DND-41 (cell line): ENCODE data around the gene TRANK1.

Source experiments
- ATAC-seq: fragments of 200-7000 bp; cut with Tn5 transposase; 3 replicates; pipeline ENCODE4 v1.9.1; 2021; ENCODE audit warnings: low read depth; ENCODE audit not compliant: insufficient read depth
- DNase-seq: peaks from one replicate; pipeline ENCODE4 v3.0.0-alpha.2; 2020
- H2AFZ ChIP-seq: 2 replicates; pipeline ENCODE4 v1.6.0; 2012; ENCODE audit warnings: low read depth, low read length
- H3K27ac ChIP-seq: 2 replicates; pipeline ENCODE4 v1.5.1; 2012; ENCODE audit warnings: low read length, inconsistent platforms
- H3K27me3 ChIP-seq: fragments of 200-600 bp; sonication (generic); 2 replicates; pipeline ENCODE4 v1.6.0; 2012; ENCODE audit warnings: low read length, mild to moderate bottlenecking, inconsistent platforms; ENCODE audit not compliant: insufficient read depth, poor library complexity
- H3K36me3 ChIP-seq: 2 replicates; pipeline ENCODE4 v1.5.1; 2012; ENCODE audit warnings: low read length, inconsistent platforms; ENCODE audit not compliant: insufficient read depth
- H3K4me1 ChIP-seq: 2 replicates; pipeline ENCODE4 v1.5.1; 2012; ENCODE audit warnings: mild to moderate bottlenecking, low read length; ENCODE audit not compliant: insufficient read depth
- H3K4me2 ChIP-seq: 2 replicates; pipeline ENCODE4 v1.6.0; 2012; ENCODE audit warnings: mild to moderate bottlenecking, moderate library complexity, low read length, inconsistent platforms; ENCODE audit not compliant: insufficient read depth
- H3K4me3 ChIP-seq, 2 experiments: fragments of 200-600 bp in 1 of 2; shearing (Covaris generic) in 1 of 2; 2 replicates each; pipeline ENCODE4 v1.5.1; 2012 to 2016; ENCODE audit warnings: inconsistent platforms in 2 of 2, low read length in 2 of 2, mild to moderate bottlenecking in 2 of 2, low read depth in 1 of 2, moderate library complexity in 1 of 2
- H3K79me2 ChIP-seq: 2 replicates; pipeline ENCODE4 v1.6.0; 2012; ENCODE audit warnings: low read length, inconsistent platforms; ENCODE audit not compliant: insufficient read depth
- H3K9ac ChIP-seq: 2 replicates; pipeline ENCODE4 v1.6.0; 2012; ENCODE audit warnings: low read depth, mild to moderate bottlenecking, inconsistent platforms, low read length, moderate library complexity
- H3K9me3 ChIP-seq: 2 replicates; pipeline ENCODE4 v1.5.1; 2012; ENCODE audit warnings: low read length, moderate library complexity, mild to moderate bottlenecking, inconsistent platforms; ENCODE audit not compliant: insufficient read depth, severe bottlenecking
- H4K20me1 ChIP-seq: 2 replicates; pipeline ENCODE4 v1.6.0; 2012; ENCODE audit warnings: low read length; ENCODE audit not compliant: insufficient read depth
- EZH2 ChIP-seq: IDR thresholded peaks from 3 replicates; pipeline ENCODE4 v1.6.1; 2012; ENCODE audit warnings: borderline replicate concordance, low read depth, mild to moderate bottlenecking, moderate library complexity, low read length, inconsistent platforms; ENCODE audit not compliant: severe bottlenecking
- TF ChIP-seq, protein P1 (sequence below): IDR thresholded peaks from 2 replicates; pipeline ENCODE4 v1.5.1; 2012; ENCODE audit warnings: borderline replicate concordance, low read length, moderate library complexity, mild to moderate bottlenecking; ENCODE audit not compliant: poor library complexity, severe bottlenecking; ENCODE audit errors: extremely low read depth

TRANK1 gene

GRCh38 chr3:36813305-36813704 lies 131.5 kb downstream of the TRANK1 start:
- no peaks in the 10 kb centered on the region for H3K27me3 ChIP-seq
- H3K4me1 ChIP-seq: no peaks in the 10 kb centered on the region
- DNase-seq: no peak
- ATAC-seq: no peak; the same call in 2 of the 3 replicates
- no peak overlapping the region for H2AFZ ChIP-seq
- H3K9ac ChIP-seq: no peak overlapping the region
- H3K4me3 ChIP-seq: no peak overlapping the region
- H4K20me1 ChIP-seq: no peaks in the 10 kb centered on the region
- no peak for TF ChIP-seq EZH2
- TF ChIP-seq, protein P1, sequence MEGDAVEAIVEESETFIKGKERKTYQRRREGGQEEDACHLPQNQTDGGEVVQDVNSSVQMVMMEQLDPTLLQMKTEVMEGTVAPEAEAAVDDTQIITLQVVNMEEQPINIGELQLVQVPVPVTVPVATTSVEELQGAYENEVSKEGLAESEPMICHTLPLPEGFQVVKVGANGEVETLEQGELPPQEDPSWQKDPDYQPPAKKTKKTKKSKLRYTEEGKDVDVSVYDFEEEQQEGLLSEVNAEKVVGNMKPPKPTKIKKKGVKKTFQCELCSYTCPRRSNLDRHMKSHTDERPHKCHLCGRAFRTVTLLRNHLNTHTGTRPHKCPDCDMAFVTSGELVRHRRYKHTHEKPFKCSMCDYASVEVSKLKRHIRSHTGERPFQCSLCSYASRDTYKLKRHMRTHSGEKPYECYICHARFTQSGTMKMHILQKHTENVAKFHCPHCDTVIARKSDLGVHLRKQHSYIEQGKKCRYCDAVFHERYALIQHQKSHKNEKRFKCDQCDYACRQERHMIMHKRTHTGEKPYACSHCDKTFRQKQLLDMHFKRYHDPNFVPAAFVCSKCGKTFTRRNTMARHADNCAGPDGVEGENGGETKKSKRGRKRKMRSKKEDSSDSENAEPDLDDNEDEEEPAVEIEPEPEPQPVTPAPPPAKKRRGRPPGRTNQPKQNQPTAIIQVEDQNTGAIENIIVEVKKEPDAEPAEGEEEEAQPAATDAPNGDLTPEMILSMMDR: no peak
- H3K79me2 ChIP-seq: no peaks in the 10 kb centered on the region
- H3K36me3 ChIP-seq: no peaks in the 10 kb centered on the region
- H3K27ac ChIP-seq: no peak overlapping the region
- no peaks in the 10 kb centered on the region for H3K9me3 ChIP-seq
- H3K4me2 ChIP-seq: no peak overlapping the region

GRCh38 chr3:36812240-36812639 lies 132.6 kb downstream of the TRANK1 start:
- Histone ChIP-seq H3K9ac (no peak overlapping the region), H3K36me3 (no peaks in the 10 kb centered on the region), H3K27ac (no peak overlapping the region), H3K4me3 (no peak overlapping the region), H4K20me1 (no peaks in the 10 kb centered on the region), H3K27me3 (no peaks in the 10 kb centered on the region), H3K4me1 (no peaks in the 10 kb centered on the region), H3K79me2 (no peaks in the 10 kb centered on the region), H3K4me2 (no peak overlapping the region), H2AFZ (no peak overlapping the region), H3K9me3 (no peaks in the 10 kb centered on the region)
- ATAC-seq: no peak
- TF ChIP-seq EZH2: no peak
- TF ChIP-seq, protein P1: no peak
- DNase-seq: no peak

- Histone ChIP-seq H3K79me2 (no peaks in the 10 kb centered on the region), H3K27me3 (no peaks in the 10 kb centered on the region), H4K20me1 (no peaks in the 10 kb centered on the region), H3K9me3 (no peaks in the 10 kb centered on the region), H3K4me3 (no peak overlapping the region), H3K36me3 (no peaks in the 10 kb centered on the region), H3K27ac (no peak overlapping the region), H3K4me2 (no peak overlapping the region), H2AFZ (no peak overlapping the region), H3K4me1 (no peaks in the 10 kb centered on the region), H3K9ac (no peak overlapping the region)
- DNase-seq (no peak), ATAC-seq (no peak)
- TF ChIP-seq EZH2: no peak
- TF ChIP-seq, protein P1: no peak
Measured at GRCh38 chr3:36811768-36812167, 133.1 kb downstream of the TRANK1 start.
